Neural cell (in vitro differentiated cells): ENCODE measurements around the gene SMIM29. TPM values are rescaled to one million over a fixed set of nuclear protein-coding genes. Genes with fewer than 3 reads are reported as not detected.

ENCODE experiments used
- H2AFZ ChIP-seq: fragments of 200-600, 300-800 bp; sonication (generic), shearing (Covaris generic); 2 replicates; pipeline ENCODE4 v1.6.0; 2014; ENCODE audit warnings: low read depth, mild to moderate bottlenecking, antibody characterized with exemption, low read length, moderate library complexity
- H3F3A ChIP-seq: fragments of 200-600 bp; shearing (Covaris generic); 2 replicates; pipeline ENCODE4 v1.6.1; 2016; ENCODE audit warnings: mild to moderate bottlenecking, moderate library complexity, mixed read lengths, antibody characterized with exemption, low read length; ENCODE audit not compliant: insufficient read depth, poor library complexity, severe bottlenecking
- H3K27ac ChIP-seq: fragments of 200-600, 300-800 bp; sonication (generic), shearing (Covaris generic); 2 replicates; pipeline ENCODE4 v1.5.1; 2014; ENCODE audit warnings: mild to moderate bottlenecking, low read length, moderate library complexity
- H3K27me3 ChIP-seq: fragments of 300-800, 200-600 bp; sonication (generic), shearing (Covaris generic); 2 replicates; pipeline ENCODE4 v1.6.0; 2014; ENCODE audit warnings: mild to moderate bottlenecking, low read depth, low read length, moderate library complexity; ENCODE audit not compliant: insufficient read depth
- H3K36me3 ChIP-seq: fragments of 300-800, 200-600 bp; sonication (generic), shearing (Covaris generic); 2 replicates; pipeline ENCODE4 v1.5.1; 2014; ENCODE audit warnings: mild to moderate bottlenecking, antibody characterized with exemption, low read length, moderate library complexity; ENCODE audit not compliant: insufficient read depth
- H3K4me2 ChIP-seq: fragments of 300-800, 200-600 bp; sonication (generic), shearing (Covaris generic); 2 replicates; pipeline ENCODE4 v1.6.0; 2014; ENCODE audit warnings: mild to moderate bottlenecking, low read length
- H3K4me3 ChIP-seq: fragments of 300-800, 200-600 bp; sonication (generic), shearing (Covaris generic); 2 replicates; pipeline ENCODE4 v1.5.1; 2014; ENCODE audit warnings: mild to moderate bottlenecking, low read length, moderate library complexity
- H3K79me2 ChIP-seq: fragments of 200-600 bp; shearing (Covaris generic); replicated peaks from 2 replicates; pipeline ENCODE4 v1.6.0; 2014; ENCODE audit warnings: mild to moderate bottlenecking, low read length, moderate library complexity; ENCODE audit not compliant: insufficient read depth
- H3K9ac ChIP-seq: fragments of 300-800, 200-600 bp; sonication (generic), shearing (Covaris generic); 2 replicates; pipeline ENCODE4 v1.6.1; 2016; ENCODE audit warnings: mild to moderate bottlenecking, low read length, mixed read lengths
- H3K9me2 ChIP-seq: fragments of 200-600 bp; shearing (Covaris generic); 2 replicates; pipeline ENCODE4 v1.6.1; 2016; ENCODE audit warnings: mild to moderate bottlenecking, low read length, mixed read lengths; ENCODE audit not compliant: insufficient read depth
- H3K9me3 ChIP-seq: fragments of 200-600, 300-800 bp; sonication (generic), shearing (Covaris generic); 2 replicates; pipeline ENCODE4 v1.6.1; 2016; ENCODE audit warnings: mild to moderate bottlenecking, mixed run types, low read length, moderate library complexity, mixed read lengths
- H4K20me1 ChIP-seq: fragments of 200-600 bp; shearing (Covaris generic); 2 replicates; pipeline ENCODE4 v1.6.1; 2016; ENCODE audit warnings: mild to moderate bottlenecking, mixed run types; ENCODE audit not compliant: insufficient read depth
- CTCF ChIP-seq: fragments of 450-650 bp; IDR thresholded peaks from 2 replicates; pipeline ENCODE4 v1.5.1; 2014; ENCODE audit warnings: antibody characterized with exemption, mild to moderate bottlenecking, moderate library complexity; ENCODE audit not compliant: poor library complexity, severe bottlenecking
- EP300 ChIP-seq: fragments of 450-650 bp; conservative IDR thresholded peaks from 2 replicates; pipeline ENCODE4 v1.6.1; 2014; ENCODE audit warnings: antibody characterized with exemption, mild to moderate bottlenecking, moderate library complexity; ENCODE audit not compliant: poor library complexity, severe bottlenecking
- EZH2 ChIP-seq: fragments of 200-600, 300-800 bp; shearing (Covaris generic), sonication (generic); IDR thresholded peaks from 2 replicates; pipeline ENCODE4 v1.6.1; 2014; ENCODE audit warnings: antibody characterized with exemption, low read length, borderline replicate concordance, mild to moderate bottlenecking; ENCODE audit not compliant: insufficient read depth, poor library complexity, severe bottlenecking
- MXI1 ChIP-seq: fragments of 450-650 bp; conservative IDR thresholded peaks from 2 replicates; pipeline ENCODE4 v1.6.1; 2014; ENCODE audit warnings: antibody characterized with exemption, mild to moderate bottlenecking; ENCODE audit not compliant: poor library complexity, severe bottlenecking
- POLR2AphosphoS5 ChIP-seq: IDR thresholded peaks from 2 replicates; pipeline ENCODE4 v1.6.1; 2012
- RAD21 ChIP-seq: fragments of 450-650 bp; conservative IDR thresholded peaks from 2 replicates; pipeline ENCODE4 v1.6.1; 2014; ENCODE audit warnings: antibody characterized with exemption, mild to moderate bottlenecking, moderate library complexity
- TAF1 ChIP-seq: IDR thresholded peaks from 2 replicates; pipeline ENCODE4 v1.6.1; 2012; ENCODE audit warnings: low read depth
- polyA plus RNA-seq: library from polyadenylated mRNA; depleted of rRNA; stranded (reverse); fragments of >200 nt; gene quantifications from 2 replicates; pipeline ENCODE4 v1.2.3, GENCODE V29; 2014
- TF ChIP-seq, protein P1 (sequence below): IDR thresholded peaks from 2 replicates; pipeline ENCODE4 v1.6.1; 2012; ENCODE audit warnings: borderline replicate concordance

SMIM29 gene
- polyA plus RNA-seq, 1 donor from 2014 or later = 82.1 TPM

GRCh38 chr6:34249469-34250261 lies 859 bp upstream of the SMIM29 start:
- H3K79me2 ChIP-seq = no peaks in the 10 kb centered on the region
- no peaks in the 10 kb centered on the region for H3K27me3 ChIP-seq
- TF ChIP-seq TAF1 = no peak
- H3K27ac ChIP-seq = no peak overlapping the region
- peak overlapping the region; percentile 93 for H2AFZ ChIP-seq
- H3K4me3 ChIP-seq = peak overlapping the region; percentile 92
- H3K9me2 ChIP-seq = no peaks in the 10 kb centered on the region
- no peaks in the 10 kb centered on the region for H3F3A ChIP-seq
- H3K9ac ChIP-seq = peak overlapping the region; percentile 76
- H3K9me3 ChIP-seq = no peaks in the 10 kb centered on the region
- H4K20me1 ChIP-seq = no peaks in the 10 kb centered on the region
- peak overlapping the region; percentile 51 for H3K4me2 ChIP-seq
- H3K36me3 ChIP-seq = no peaks in the 10 kb centered on the region

GRCh38 chr6:34248198-34248726 lies 544 bp downstream of the SMIM29 start:
- Histone ChIP-seq H3K4me2 (peak overlapping the region; percentile 99), H3K4me3 (peak overlapping the region; percentile 92), H3F3A (no peaks in the 10 kb centered on the region), H3K79me2 (no peaks in the 10 kb centered on the region), H3K27me3 (no peaks in the 10 kb centered on the region), H3K27ac (peak overlapping the region; percentile 61), H3K36me3 (no peaks in the 10 kb centered on the region), H4K20me1 (no peaks in the 10 kb centered on the region), H3K9ac (peak overlapping the region; percentile 95), H3K9me2 (no peaks in the 10 kb centered on the region), H2AFZ (peak overlapping the region; percentile 36), H3K9me3 (no peaks in the 10 kb centered on the region)
- TF ChIP-seq, protein P1, sequence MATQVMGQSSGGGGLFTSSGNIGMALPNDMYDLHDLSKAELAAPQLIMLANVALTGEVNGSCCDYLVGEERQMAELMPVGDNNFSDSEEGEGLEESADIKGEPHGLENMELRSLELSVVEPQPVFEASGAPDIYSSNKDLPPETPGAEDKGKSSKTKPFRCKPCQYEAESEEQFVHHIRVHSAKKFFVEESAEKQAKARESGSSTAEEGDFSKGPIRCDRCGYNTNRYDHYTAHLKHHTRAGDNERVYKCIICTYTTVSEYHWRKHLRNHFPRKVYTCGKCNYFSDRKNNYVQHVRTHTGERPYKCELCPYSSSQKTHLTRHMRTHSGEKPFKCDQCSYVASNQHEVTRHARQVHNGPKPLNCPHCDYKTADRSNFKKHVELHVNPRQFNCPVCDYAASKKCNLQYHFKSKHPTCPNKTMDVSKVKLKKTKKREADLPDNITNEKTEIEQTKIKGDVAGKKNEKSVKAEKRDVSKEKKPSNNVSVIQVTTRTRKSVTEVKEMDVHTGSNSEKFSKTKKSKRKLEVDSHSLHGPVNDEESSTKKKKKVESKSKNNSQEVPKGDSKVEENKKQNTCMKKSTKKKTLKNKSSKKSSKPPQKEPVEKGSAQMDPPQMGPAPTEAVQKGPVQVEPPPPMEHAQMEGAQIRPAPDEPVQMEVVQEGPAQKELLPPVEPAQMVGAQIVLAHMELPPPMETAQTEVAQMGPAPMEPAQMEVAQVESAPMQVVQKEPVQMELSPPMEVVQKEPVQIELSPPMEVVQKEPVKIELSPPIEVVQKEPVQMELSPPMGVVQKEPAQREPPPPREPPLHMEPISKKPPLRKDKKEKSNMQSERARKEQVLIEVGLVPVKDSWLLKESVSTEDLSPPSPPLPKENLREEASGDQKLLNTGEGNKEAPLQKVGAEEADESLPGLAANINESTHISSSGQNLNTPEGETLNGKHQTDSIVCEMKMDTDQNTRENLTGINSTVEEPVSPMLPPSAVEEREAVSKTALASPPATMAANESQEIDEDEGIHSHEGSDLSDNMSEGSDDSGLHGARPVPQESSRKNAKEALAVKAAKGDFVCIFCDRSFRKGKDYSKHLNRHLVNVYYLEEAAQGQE = no peak
- TF ChIP-seq POLR2AphosphoS5 (no peak), RAD21 (no peak), CTCF (no peak), EP300 (no peak)

DNA sequence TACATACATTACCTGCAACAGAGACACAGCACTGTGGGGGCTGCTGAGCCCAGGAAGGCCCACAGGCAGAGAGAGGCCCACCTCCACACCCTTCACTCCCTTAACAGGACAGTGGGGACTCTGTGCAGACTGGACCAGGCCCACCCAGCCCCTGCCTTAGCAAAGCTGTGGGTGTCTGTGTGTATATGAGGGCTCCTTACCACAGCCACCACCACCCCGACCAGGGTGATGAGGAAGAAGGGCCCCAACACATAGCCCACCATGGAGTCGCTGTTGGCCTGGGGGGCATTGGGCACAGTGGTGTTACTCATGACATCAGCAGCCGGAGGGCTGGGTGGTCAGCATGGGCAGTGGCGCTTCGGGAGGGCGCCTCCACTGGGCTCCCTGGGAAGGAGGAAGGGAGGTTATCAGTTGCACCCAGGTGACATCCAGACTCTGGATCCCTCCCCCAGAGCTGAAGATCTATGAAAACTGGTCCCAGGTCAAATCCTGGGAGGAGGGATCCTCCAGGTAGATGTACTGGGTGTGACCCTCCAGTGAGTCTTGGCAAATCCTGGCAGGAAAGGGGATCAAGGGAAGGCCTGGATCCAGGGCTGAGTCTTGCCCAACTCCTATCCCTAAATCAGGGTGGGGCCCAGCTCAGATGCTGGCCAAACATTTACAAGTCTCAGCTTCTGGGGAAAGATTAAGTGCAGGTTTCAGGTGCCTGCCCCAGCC lies 1.2 kb downstream of the SMIM29 start:
- H3K27me3 ChIP-seq = no peaks in the 10 kb centered on the region
- peak overlapping the region; percentile 99 for H3K4me2 ChIP-seq
- no peak overlapping the region for H3K27ac ChIP-seq
- no peaks in the 10 kb centered on the region for H3F3A ChIP-seq
- no peak overlapping the region for H2AFZ ChIP-seq
- no peaks in the 10 kb centered on the region for H3K9me3 ChIP-seq
- peak overlapping the region; percentile 95 for H3K9ac ChIP-seq
- no peaks in the 10 kb centered on the region for H4K20me1 ChIP-seq
- H3K4me3 ChIP-seq = peak overlapping the region; percentile 92
- no peaks in the 10 kb centered on the region for H3K79me2 ChIP-seq
- no peaks in the 10 kb centered on the region for H3K9me2 ChIP-seq
- H3K36me3 ChIP-seq = no peaks in the 10 kb centered on the region
- no peak for TF ChIP-seq POLR2AphosphoS5
- TF ChIP-seq MXI1 = no peak
- TF ChIP-seq, protein P1 = no peak
- no peak for TF ChIP-seq RAD21
- no peak for TF ChIP-seq EZH2
- no peak for TF ChIP-seq EP300
- TF ChIP-seq TAF1 = no peak
